Activated naive CD4-positive, alpha-beta T cell treated with anti-CD3 and anti-CD28 coated beads for 36 hours (primary cell): Measurements from ENCODE around the gene TMEM183A. TPM values are rescaled to one million over a fixed set of nuclear protein-coding genes. Genes with fewer than 3 reads are reported as not detected.
"Not testable (repeated sequence)": the region's sequence is repeated elsewhere in the genome, so short reads cannot be mapped to it uniquely, and the experiment has no call there.

ENCODE experiments used
- CTCF ChIA-PET: fragments of 350-600 bp; sonication (Branson Sonifier 250); formaldehyde crosslinking; loops from one replicate; lab custom pipeline; 2021; ENCODE audit warnings: antibody characterized with exemption; lab: Charles Lee
- DNase-seq: peaks from one replicate; pipeline ENCODE4 v3.0.0-alpha.2; 2020
- H3K27ac Mint-ChIP-seq: one replicate; pipeline ENCODE4 v1.8.0; 2021; ENCODE audit warnings: mild to moderate bottlenecking, mixed read lengths
- H3K27me3 Mint-ChIP-seq: one replicate; pipeline ENCODE4 v1.8.0; 2021; ENCODE audit warnings: low read depth, mixed read lengths
- H3K36me3 Mint-ChIP-seq: one replicate; pipeline ENCODE4 v1.8.0; 2021; ENCODE audit warnings: low read depth, mixed read lengths
- H3K4me1 Mint-ChIP-seq: one replicate; pipeline ENCODE4 v1.8.0; 2021; ENCODE audit warnings: low read depth, mixed read lengths
- H3K4me3 Mint-ChIP-seq: one replicate; pipeline ENCODE4 v1.8.0; 2021; ENCODE audit warnings: mild to moderate bottlenecking, moderate library complexity, mixed read lengths
- H3K9me3 Mint-ChIP-seq: one replicate; pipeline ENCODE4 v1.8.0; 2021; ENCODE audit warnings: mixed read lengths
- intact Hi-C: fragments of 100-400 bp; cut with micrococcal nuclease; formaldehyde crosslinking; loops from one replicate; pipeline ENCODE4 v1.15.1; 2023
- total RNA-seq, 2 experiments: library from RNA; stranded (reverse); gene quantifications; one replicate each; pipeline ENCODE4 v1.2.3, GENCODE V29; 2021

TMEM183A gene
- total RNA-seq, 2 experiments from 2014 or later: 80.3 to 90.6 TPM

- no peak for DNase-seq
- Mint-ChIP-seq H3K27me3 (peaks cover 14% of the 10 kb centered on the region), H3K4me3 (no peak overlapping the region), H3K4me1 (no peaks in the 10 kb centered on the region), H3K27ac (no peak overlapping the region), H3K9me3 (no peaks in the 10 kb centered on the region), H3K36me3 (no peaks in the 10 kb centered on the region)
- intact Hi-C loops: no loop called here
- CTCF ChIA-PET: no interaction called here
Observed at GRCh38 chr1:202991112-202991511, 16.1 kb upstream of the TMEM183A start.

DNA sequence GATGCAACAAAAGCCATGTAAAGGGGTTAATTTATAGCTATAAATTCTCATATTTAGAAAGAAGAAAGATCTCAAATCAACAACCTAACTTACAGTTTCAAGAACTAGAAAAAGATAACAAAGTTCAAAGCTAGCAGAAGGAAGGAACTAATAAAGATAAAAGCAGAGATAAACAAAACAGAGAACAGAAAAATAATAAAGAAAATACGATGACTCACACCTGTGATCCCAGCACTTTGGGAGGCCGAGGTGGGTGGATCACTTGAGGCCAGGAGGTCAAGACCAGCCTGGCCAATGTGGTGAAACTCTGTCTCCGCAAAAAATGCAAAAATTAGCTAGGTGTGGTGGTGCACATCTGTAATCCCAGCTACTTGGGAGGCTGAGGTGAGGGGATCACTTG is 12.4 kb upstream of the TMEM183A start:
- intact Hi-C loops: no loop called here

GRCh38 chr1:202998836-202999750 is 8.1 kb upstream of the TMEM183A start:
- Mint-ChIP-seq H3K9me3 (no peaks in the 10 kb centered on the region), H3K36me3 (no peaks in the 10 kb centered on the region), H3K27me3 (peaks cover 26% of the 10 kb centered on the region), H3K4me3 (peak overlapping the region; percentile 22), H3K27ac (no peak overlapping the region), H3K4me1 (peaks cover 4% of the 10 kb centered on the region)
- intact Hi-C loops: loop anchor here (1.0 to 2.0 kb wide), 5 partner anchors 30 to 656 kb away; partner anchors contain the start of gene RABIF
- peak; percentile 83 for DNase-seq
- CTCF ChIA-PET: interaction anchor here (0.6 to 2.7 kb wide), 27 partner anchors 8 to 1957 kb away, joined by 3 to 9 read pairs (median 3); partner anchors contain the start of gene TMEM183A

More for the DNA sequence above, 12.4 kb upstream of the TMEM183A start:
- peaks cover 30% of the 10 kb centered on the region for H3K27me3 Mint-ChIP-seq
- H3K36me3 Mint-ChIP-seq: no peaks in the 10 kb centered on the region
- no peak overlapping the region for H3K27ac Mint-ChIP-seq
- CTCF ChIA-PET: interaction anchor here (0.5 to 1.2 kb wide), 3 partner anchors 14 to 244 kb away, joined by 3 to 4 read pairs (median 3); no protein-coding TSS in a partner anchor
- DNase-seq: no peak
- H3K4me1 Mint-ChIP-seq: peaks cover 4% of the 10 kb centered on the region
- H3K9me3 Mint-ChIP-seq: no peaks in the 10 kb centered on the region
- no peak overlapping the region for H3K4me3 Mint-ChIP-seq

DNA sequence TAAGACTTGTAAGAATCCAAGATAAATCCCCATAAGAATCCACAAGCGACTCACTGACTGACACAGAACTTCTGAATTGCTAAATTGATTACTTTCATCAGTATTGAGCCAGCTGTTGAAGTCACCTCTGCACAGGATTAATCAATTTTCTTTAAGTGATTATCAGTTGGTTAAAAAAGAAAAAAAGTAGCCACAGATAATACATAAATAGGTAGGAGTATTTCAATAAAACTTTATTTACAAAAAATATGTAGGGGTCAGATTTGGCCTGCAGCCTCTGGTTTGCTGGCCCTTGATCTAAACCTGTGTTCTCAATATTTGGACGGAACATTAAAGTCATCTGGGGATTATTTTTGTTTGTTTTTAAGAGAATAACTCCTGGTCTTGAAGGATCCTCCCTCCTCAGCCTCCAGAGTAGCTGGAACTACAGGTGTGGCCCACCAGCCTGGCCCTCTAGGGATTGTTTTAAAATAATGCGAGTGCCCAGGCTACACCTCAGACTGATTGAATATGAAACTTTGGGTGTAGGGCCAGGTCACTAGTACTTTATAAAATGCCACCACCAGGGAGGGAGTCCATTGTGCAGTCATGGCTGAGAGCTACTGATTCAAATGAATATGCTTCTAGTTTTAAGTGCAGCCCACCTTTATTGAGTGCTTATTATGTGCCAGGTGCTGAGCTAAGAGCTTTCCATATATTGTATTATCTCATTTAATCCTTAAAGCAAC is 6.8 kb upstream of the TMEM183A start:
- Mint-ChIP-seq H3K9me3 (no peaks in the 10 kb centered on the region), H3K4me1 (peaks cover 4% of the 10 kb centered on the region), H3K4me3 (no peak overlapping the region)

DNA sequence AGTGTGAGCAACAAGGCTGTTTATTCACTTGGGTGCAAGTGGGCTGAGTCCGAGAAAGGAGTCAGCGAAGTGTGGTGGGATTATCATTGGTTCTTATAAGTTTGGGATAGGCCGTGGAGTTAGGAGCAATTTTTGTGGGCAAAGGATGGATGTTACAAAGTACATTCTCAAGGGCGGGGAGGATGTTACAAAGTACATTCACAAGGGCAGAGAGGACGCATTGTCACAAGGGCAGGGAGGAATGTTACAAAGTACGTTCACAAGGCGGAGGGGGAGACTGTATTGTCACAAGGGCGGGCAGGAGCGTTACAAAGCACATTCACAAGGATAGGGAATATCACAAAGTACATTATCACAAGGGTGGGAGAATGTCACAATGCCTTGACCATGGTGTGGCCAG is 5.2 kb upstream of the TMEM183A start:
- H3K9me3 Mint-ChIP-seq: no peaks in the 10 kb centered on the region
- no peaks in the 10 kb centered on the region for H3K36me3 Mint-ChIP-seq
- H3K27me3 Mint-ChIP-seq: peaks cover 10% of the 10 kb centered on the region
- peaks cover 13% of the 10 kb centered on the region for H3K4me1 Mint-ChIP-seq
- intact Hi-C loops: no loop called here
- CTCF ChIA-PET: no interaction called here
- H3K4me3 Mint-ChIP-seq: no peak overlapping the region
- DNase-seq: no peak
- H3K27ac Mint-ChIP-seq: no peak overlapping the region

More for the DNA sequence above, 6.8 kb upstream of the TMEM183A start:
- Mint-ChIP-seq H3K27me3 (peaks cover 19% of the 10 kb centered on the region), H3K27ac (no peak overlapping the region), H3K36me3 (no peaks in the 10 kb centered on the region)
- intact Hi-C loops: no loop called here
- CTCF ChIA-PET: interaction anchor here (0.6 to 2.7 kb wide), 19 partner anchors 8 to 281 kb away, joined by 3 to 9 read pairs (median 4); no protein-coding TSS in a partner anchor
- DNase-seq: no peak

- intact Hi-C loops: no loop called here
- peaks cover 6% of the 10 kb centered on the region for H3K27me3 Mint-ChIP-seq
Observed at GRCh38 chr1:203002951-203003350, 4.2 kb upstream of the TMEM183A start.

GRCh38 chr1:203005395-203006142 is 1.6 kb upstream of the TMEM183A start:
- peak overlapping the region; percentile 79 for H3K4me3 Mint-ChIP-seq
- CTCF ChIA-PET: interaction anchor here (0.6 to 1.5 kb wide), 5 partner anchors 17 to 376 kb away, joined by 3 to 5 read pairs (median 3); no protein-coding TSS in a partner anchor
- H3K36me3 Mint-ChIP-seq, H3K27me3 Mint-ChIP-seq, DNase-seq, H3K9me3 Mint-ChIP-seq: not testable (repeated sequence)
- H3K27ac Mint-ChIP-seq: peak overlapping the region; percentile 92
- H3K4me1 Mint-ChIP-seq: peaks cover 22% of the 10 kb centered on the region
- intact Hi-C loops: loop anchor here (2.0 to 5.0 kb wide), 2 partner anchors 117 to 322 kb away; partner anchors contain the start of gene RABIF

More at GRCh38 chr1:203002951-203003350, 4.2 kb upstream of the TMEM183A start:
- no peak overlapping the region for H3K4me3 Mint-ChIP-seq
- H3K27ac Mint-ChIP-seq: peak overlapping the region; percentile 12
- H3K4me1 Mint-ChIP-seq: peaks cover 13% of the 10 kb centered on the region
- DNase-seq: no peak
- H3K9me3 Mint-ChIP-seq: no peaks in the 10 kb centered on the region
- CTCF ChIA-PET: no interaction called here
- no peaks in the 10 kb centered on the region for H3K36me3 Mint-ChIP-seq

GRCh38 chr1:203009185-203009584 is 2.0 kb downstream of the TMEM183A start:
- intact Hi-C loops: loop anchor here (5.0 kb wide), 1 partner anchor 318 kb away; no protein-coding TSS in a partner anchor
- H3K27ac Mint-ChIP-seq: peak overlapping the region; percentile 78
- no peaks in the 10 kb centered on the region for H3K27me3 Mint-ChIP-seq
- H3K4me3 Mint-ChIP-seq: peak overlapping the region; percentile 79
- H3K4me1 Mint-ChIP-seq: peaks cover 33% of the 10 kb centered on the region
- CTCF ChIA-PET: interaction anchor here (0.7 to 1.3 kb wide), 4 partner anchors 9 to 122 kb away, joined by 3 to 4 read pairs (median 3); no protein-coding TSS in a partner anchor
- H3K9me3 Mint-ChIP-seq: no peaks in the 10 kb centered on the region
- no peak for DNase-seq
- peaks cover 22% of the 10 kb centered on the region for H3K36me3 Mint-ChIP-seq

GRCh38 chr1:203011582-203011981 is 4.4 kb downstream of the TMEM183A start:
- Mint-ChIP-seq H3K4me1 (peaks cover 24% of the 10 kb centered on the region), H3K27me3 (no peaks in the 10 kb centered on the region), H3K27ac (no peak overlapping the region), H3K36me3 (peaks cover 36% of the 10 kb centered on the region), H3K4me3 (no peak overlapping the region), H3K9me3 (no peaks in the 10 kb centered on the region)
- intact Hi-C loops: no loop called here
- no peak for DNase-seq
- CTCF ChIA-PET: no interaction called here

GRCh38 chr1:203017061-203017460 is 9.9 kb downstream of the TMEM183A start:
- no peak overlapping the region for H3K4me3 Mint-ChIP-seq
- peaks cover 6% of the 10 kb centered on the region for H3K4me1 Mint-ChIP-seq
- H3K36me3 Mint-ChIP-seq: peaks cover 38% of the 10 kb centered on the region
- H3K27ac Mint-ChIP-seq: no peak overlapping the region
- intact Hi-C loops: no loop called here
- CTCF ChIA-PET: interaction anchor here (1.8 kb wide), 1 partner anchor 22 kb away, joined by 5 read pairs; no protein-coding TSS in a partner anchor
- no peak for DNase-seq
- H3K9me3 Mint-ChIP-seq: no peaks in the 10 kb centered on the region
- H3K27me3 Mint-ChIP-seq: no peaks in the 10 kb centered on the region

GRCh38 chr1:203017692-203018091 is 10.5 kb downstream of the TMEM183A start:
- Mint-ChIP-seq H3K27me3 (no peaks in the 10 kb centered on the region), H3K36me3 (peaks cover 36% of the 10 kb centered on the region), H3K27ac (no peak overlapping the region), H3K9me3 (no peaks in the 10 kb centered on the region), H3K4me3 (no peak overlapping the region), H3K4me1 (peaks cover 6% of the 10 kb centered on the region)
- intact Hi-C loops: no loop called here
- CTCF ChIA-PET: interaction anchor here (0.6 to 1.8 kb wide), 2 partner anchors 22 to 117 kb away, joined by 5 read pairs; no protein-coding TSS in a partner anchor
- DNase-seq: no peak
